Measurements from ENCODE around the gene UGT1A4.

The UGT1A4 gene

GRCh38 chr2:233811732-233812131 is 93.2 kb downstream of the UGT1A4 start:
- DNase-seq (ENCODE audit: low spot score): no peak

GRCh38 chr2:233813236-233814055 is 94.9 kb downstream of the UGT1A4 start:
- no peak for DNase-seq (ENCODE audit: low spot score)

GRCh38 chr2:233814056-233814835 is 95.7 kb downstream of the UGT1A4 start:
- DNase-seq (ENCODE audit: low spot score): peak; percentile 59

- DNase-seq (ENCODE audit: low spot score): no peak
These were observed 97.3 kb downstream of the UGT1A4 start for GRCh38 chr2:233815861-233816260.

- DNase-seq (ENCODE audit: low spot score): no peak
These were observed 97.8 kb downstream of the UGT1A4 start for GRCh38 chr2:233816334-233816733.

GRCh38 chr2:233816771-233817170 is 98.2 kb downstream of the UGT1A4 start:
- DNase-seq (ENCODE audit: low spot score): no peak

- DNase-seq (ENCODE audit: low spot score): no peak
These were observed 98.9 kb downstream of the UGT1A4 start for GRCh38 chr2:233817361-233817911.

GRCh38 chr2:233817995-233818638 is 99.6 kb downstream of the UGT1A4 start:
- no peak for DNase-seq (ENCODE audit: low spot score)

GRCh38 chr2:233818639-233819621 is 100.4 kb downstream of the UGT1A4 start:
- no peak for DNase-seq (ENCODE audit: low spot score)

- no peak for DNase-seq (ENCODE audit: low spot score)
These were observed 101.6 kb downstream of the UGT1A4 start for GRCh38 chr2:233819884-233820773.

GRCh38 chr2:233820774-233821105 is 102.2 kb downstream of the UGT1A4 start:
- DNase-seq (ENCODE audit: low spot score): no peak

- DNase-seq (ENCODE audit: low spot score): no peak
These were observed 102.7 kb downstream of the UGT1A4 start for GRCh38 chr2:233821196-233821595.

- no peak for DNase-seq (ENCODE audit: low spot score)
These were observed 103.2 kb downstream of the UGT1A4 start for GRCh38 chr2:233821709-233822100.

- no peak for DNase-seq (ENCODE audit: low spot score)
These were observed 103.7 kb downstream of the UGT1A4 start for GRCh38 chr2:233822101-233822771.

All from COLO829 (cell line).